Effector memory CD4-positive, alpha-beta T cell (primary cell): ENCODE data around the gene MCRS1.

ENCODE experiments used
- DNase-seq, 3 donors: peaks; one replicate each; pipeline ENCODE4 v3.0.0-alpha.2; 2020
- H3K27ac ChIP-seq: 2 replicates; pipeline ENCODE4 v1.7.0; 2013; ENCODE audit warnings: mild to moderate bottlenecking, low read length, moderate library complexity; ENCODE audit not compliant: insufficient read depth, poor library complexity, severe bottlenecking
- H3K27me3 ChIP-seq: replicated peaks from 2 replicates; pipeline ENCODE4 v1.7.0; 2013; ENCODE audit warnings: mild to moderate bottlenecking, low read length; ENCODE audit not compliant: insufficient read depth, control insufficient read depth, poor library complexity, severe bottlenecking
- H3K36me3 ChIP-seq: 2 replicates; pipeline ENCODE4 v1.7.0; 2013; ENCODE audit warnings: mild to moderate bottlenecking, low read length, moderate library complexity; ENCODE audit not compliant: control insufficient read depth, insufficient read depth
- H3K4me1 ChIP-seq: 2 replicates; pipeline ENCODE4 v1.7.0; 2013; ENCODE audit warnings: low read length, mild to moderate bottlenecking; ENCODE audit not compliant: control insufficient read depth, insufficient read depth, poor library complexity, severe bottlenecking
- H3K4me3 ChIP-seq: 2 replicates; pipeline ENCODE4 v1.7.0; 2013; ENCODE audit warnings: low read length, low read depth, mild to moderate bottlenecking; ENCODE audit not compliant: insufficient read depth, poor library complexity, severe bottlenecking
- H3K9me3 ChIP-seq: 2 replicates; pipeline ENCODE4 v1.7.0; 2013; ENCODE audit warnings: mild to moderate bottlenecking, low read length, moderate library complexity; ENCODE audit not compliant: control insufficient read depth

MCRS1 gene

GRCh38 chr12:49541140-49541861 lies 26.6 kb downstream of the MCRS1 start:
- Histone ChIP-seq H3K4me3 (no peak overlapping the region), H3K27ac (no peak overlapping the region), H3K27me3 (no peaks in the 10 kb centered on the region), H3K36me3 (no peaks in the 10 kb centered on the region), H3K4me1 (peaks cover 21% of the 10 kb centered on the region), H3K9me3 (no peaks in the 10 kb centered on the region)
- no peak for DNase-seq

GRCh38 chr12:49540229-49541139 lies 27.5 kb downstream of the MCRS1 start:
- Histone ChIP-seq H3K27me3 (no peaks in the 10 kb centered on the region), H3K4me1 (peaks cover 21% of the 10 kb centered on the region), H3K9me3 (no peaks in the 10 kb centered on the region), H3K36me3 (no peaks in the 10 kb centered on the region), H3K4me3 (no peak overlapping the region), H3K27ac (no peak overlapping the region)
- no peak for DNase-seq

GRCh38 chr12:49539406-49540228 lies 28.3 kb downstream of the MCRS1 start:
- no peaks in the 10 kb centered on the region for H3K9me3 ChIP-seq
- DNase-seq = no peak
- no peaks in the 10 kb centered on the region for H3K36me3 ChIP-seq
- peak overlapping the region; percentile 35 for H3K4me3 ChIP-seq
- peaks cover 21% of the 10 kb centered on the region for H3K4me1 ChIP-seq
- H3K27ac ChIP-seq = no peak overlapping the region
- no peaks in the 10 kb centered on the region for H3K27me3 ChIP-seq

GRCh38 chr12:49538510-49539403 lies 29.2 kb downstream of the MCRS1 start, which contains the start of gene KCNH3:
Gene KCNH3, plus strand, starts transcription at chr12:49539030. Its CDS starts 387 bp downstream, at chr12:49539417.
- no peaks in the 10 kb centered on the region for H3K27me3 ChIP-seq
- no peak within 1 kb of the TSS for H3K27ac ChIP-seq
- peak within 1 kb of the TSS; percentile 68 for H3K4me3 ChIP-seq
- H3K4me1 ChIP-seq = peaks cover 21% of the 10 kb centered on the region
- H3K36me3 ChIP-seq = no peaks in the 10 kb centered on the region
- H3K9me3 ChIP-seq = no peaks in the 10 kb centered on the region
- DNase-seq = peak; percentile 84 to 88 (median 87)

GRCh38 chr12:49537752-49538509 lies 30.0 kb downstream of the MCRS1 start:
- peaks cover 17% of the 10 kb centered on the region for H3K4me1 ChIP-seq
- H3K9me3 ChIP-seq = no peaks in the 10 kb centered on the region
- peak overlapping the region; percentile 68 for H3K4me3 ChIP-seq
- no peak overlapping the region for H3K27ac ChIP-seq
- no peaks in the 10 kb centered on the region for H3K36me3 ChIP-seq
- no peaks in the 10 kb centered on the region for H3K27me3 ChIP-seq
- DNase-seq = no peak

GRCh38 chr12:49537231-49537751 lies 30.7 kb downstream of the MCRS1 start:
- peak overlapping the region; percentile 68 for H3K4me3 ChIP-seq
- no peak overlapping the region for H3K27ac ChIP-seq
- H3K4me1 ChIP-seq = peaks cover 17% of the 10 kb centered on the region
- no peak for DNase-seq
- H3K9me3 ChIP-seq = no peaks in the 10 kb centered on the region
- H3K36me3 ChIP-seq = no peaks in the 10 kb centered on the region
- H3K27me3 ChIP-seq = no peaks in the 10 kb centered on the region

GRCh38 chr12:49536526-49537071 lies 31.3 kb downstream of the MCRS1 start:
- H3K4me3 ChIP-seq = no peak overlapping the region

GRCh38 chr12:49535921-49536525 lies 31.9 kb downstream of the MCRS1 start:
- H3K27ac ChIP-seq = no peak overlapping the region
- no peak overlapping the region for H3K4me3 ChIP-seq
- H3K36me3 ChIP-seq = no peaks in the 10 kb centered on the region
- H3K9me3 ChIP-seq = no peaks in the 10 kb centered on the region
- H3K4me1 ChIP-seq = peaks cover 17% of the 10 kb centered on the region
- no peaks in the 10 kb centered on the region for H3K27me3 ChIP-seq
- DNase-seq = no peak

More at GRCh38 chr12:49536526-49537071, 31.3 kb downstream of the MCRS1 start:
- no peak overlapping the region for H3K27ac ChIP-seq
- DNase-seq = no peak
- no peaks in the 10 kb centered on the region for H3K27me3 ChIP-seq
- H3K4me1 ChIP-seq = peaks cover 17% of the 10 kb centered on the region
- H3K9me3 ChIP-seq = no peaks in the 10 kb centered on the region
- H3K36me3 ChIP-seq = no peaks in the 10 kb centered on the region
